ENCODE measurements around the gene ATPAF2.

ATPAF2 gene

GRCh38 chr17:18038861-18039534 lies at the start of gene ATPAF2, which contains the start of gene GID4:
Gene ATPAF2, minus strand, starts transcription at chr17:18039168. Its CDS starts 155 bp downstream, at chr17:18039013.
Gene GID4, plus strand, starts transcription at chr17:18039408. Its CDS starts 57 bp downstream, at chr17:18039465.
- H3K27me3 ChIP-seq: no peaks in the 10 kb centered on the region
- peak within 1 kb of the TSS; percentile 70 to 95 (median 86) for H3K4me3 ChIP-seq
- peak within 1 kb of the TSS; percentile 75 to 85 (median 84) for H3K27ac ChIP-seq
- H3K9me3 ChIP-seq (replicated peaks in 1 of 11): no peaks in the 10 kb centered on the region
- peaks cover 28 to 59% (median 43%) of the 10 kb centered on the region in 11 experiments; a peak in 19 of 22 replicates for H4K20me1 ChIP-seq
- peaks cover 46 to 61% (median 50%) of the 10 kb centered on the region in 10 experiments for H3K4me1 ChIP-seq
- peaks cover 0 to 14% (median 1%) of the 10 kb centered on the region in 11 experiments; a peak in 5 of 22 replicates for H3K36me3 ChIP-seq
- H3K4me2 ChIP-seq: peak within 1 kb of the TSS; percentile 93 to 100 (median 99)
- TF ChIP-seq Cebpa-rat (IDR thresholded peaks at IDR 0.05): no peak
- peak within 1 kb of the TSS; percentile 86 to 94 (median 89) for H3K9ac ChIP-seq

- peak within 1 kb of the TSS; percentile 73 to 91 (median 84) for H3K4me3 ChIP-seq
- peak within 1 kb of the TSS; percentile 78 to 88 (median 84) for H3K9ac ChIP-seq
- TF ChIP-seq Cebpa-rat (IDR thresholded peaks at IDR 0.05): no peak
- H4K20me1 ChIP-seq: peaks cover 0 to 15% (median 3%) of the 10 kb centered on the region in 11 experiments; a peak in 6 of 22 replicates
- no peaks in the 10 kb centered on the region for H3K9me3 ChIP-seq (replicated peaks in 1 of 11)
- peak within 1 kb of the TSS; percentile 74 to 87 (median 82) for H3K27ac ChIP-seq
- H3K27me3 ChIP-seq: no peaks in the 10 kb centered on the region
- peaks cover 19 to 29% (median 24%) of the 10 kb centered on the region in 11 experiments for H3K36me3 ChIP-seq
- H3K4me1 ChIP-seq: peaks cover 15 to 30% (median 20%) of the 10 kb centered on the region in 10 experiments
- peak within 1 kb of the TSS; percentile 83 to 99 (median 90) for H3K4me2 ChIP-seq
Measured at GRCh38 chr17:18087610-18088491, 48.9 kb upstream of the ATPAF2 start, which contains the start of gene DRG2. Gene DRG2, plus strand, starts transcription at chr17:18087948. Its CDS starts 76 bp downstream, at chr17:18088024.

- Histone ChIP-seq H3K4me2 (peak overlapping the region in 1 of 11 experiments; percentile 65; a peak in 1 of 22 replicates), H3K27ac (no peak overlapping the region), H3K9me3 (replicated peaks in 1 of 11) (no peaks in the 10 kb centered on the region), H3K4me1 (peaks cover 12 to 27% (median 19%) of the 10 kb centered on the region in 10 experiments), H3K36me3 (no peaks in the 10 kb centered on the region), H3K9ac (no peak overlapping the region), H3K4me3 (no peak overlapping the region), H3K27me3 (no peaks in the 10 kb centered on the region), H4K20me1 (no peaks in the 10 kb centered on the region; a peak in 1 of 22 replicates)
- no peak for TF ChIP-seq Cebpa-rat (IDR thresholded peaks at IDR 0.05)
Measured at GRCh38 chr17:18084256-18084655, 45.3 kb upstream of the ATPAF2 start.

DNA sequence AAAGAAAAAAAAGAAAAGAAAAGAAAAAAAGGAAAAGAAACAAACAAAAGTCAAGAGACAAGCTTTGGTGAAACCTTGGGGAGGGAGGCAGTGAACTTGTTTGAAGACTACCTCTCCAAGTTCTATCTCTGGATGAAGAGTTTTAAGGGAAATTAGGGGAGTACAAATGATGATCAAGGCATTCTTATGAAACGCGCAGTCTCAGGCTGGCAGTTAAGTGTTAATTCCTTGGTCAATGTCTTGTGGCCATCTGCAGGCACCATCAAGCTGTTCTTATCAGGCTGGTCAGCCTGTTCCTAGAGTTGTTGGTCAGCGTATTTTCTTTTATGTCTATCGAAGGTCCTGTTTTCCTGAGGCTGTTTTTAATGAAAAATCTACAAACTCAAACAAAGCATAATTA lies 40.6 kb upstream of the ATPAF2 start:
- no peak overlapping the region for H3K4me2 ChIP-seq
- no peaks in the 10 kb centered on the region for H4K20me1 ChIP-seq
- no peaks in the 10 kb centered on the region for H3K36me3 ChIP-seq
- no peak overlapping the region for H3K27ac ChIP-seq
- H3K4me3 ChIP-seq: no peak overlapping the region
- peaks cover 0 to 10% (median 0%) of the 10 kb centered on the region in 10 experiments; a peak in 3 of 20 replicates for H3K4me1 ChIP-seq
- no peak overlapping the region for H3K9ac ChIP-seq
- no peaks in the 10 kb centered on the region for H3K27me3 ChIP-seq
- no peak for TF ChIP-seq Cebpa-rat (IDR thresholded peaks at IDR 0.05)
- no peaks in the 10 kb centered on the region for H3K9me3 ChIP-seq (replicated peaks in 1 of 11)

DNA sequence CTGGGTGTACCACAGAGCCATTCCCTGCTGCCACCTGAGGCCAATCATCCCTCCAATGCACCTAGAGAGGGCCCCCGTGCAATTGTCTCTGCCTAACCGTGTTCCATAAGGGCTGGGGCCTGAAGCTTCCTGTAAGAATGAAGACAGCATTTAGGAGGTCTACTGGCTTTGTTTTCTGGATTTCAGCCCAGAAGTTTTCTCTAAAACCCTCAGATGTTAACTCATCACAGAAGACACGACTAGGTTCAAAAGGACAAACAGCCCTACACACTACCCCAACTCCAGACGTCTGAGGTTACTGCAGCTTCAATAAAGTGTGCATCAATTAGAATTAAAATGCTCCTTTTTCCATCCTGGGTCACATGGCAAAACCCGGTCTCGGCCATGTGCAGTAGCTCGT lies 38.0 kb upstream of the ATPAF2 start:
- TF ChIP-seq Cebpa-rat (IDR thresholded peaks at IDR 0.05): no peak
- Histone ChIP-seq H3K36me3 (no peaks in the 10 kb centered on the region), H3K9ac (no peak overlapping the region), H3K4me1 (no peaks in the 10 kb centered on the region), H3K4me2 (no peak overlapping the region), H3K27me3 (no peaks in the 10 kb centered on the region), H4K20me1 (no peaks in the 10 kb centered on the region), H3K27ac (no peak overlapping the region), H3K4me3 (no peak overlapping the region), H3K9me3 (replicated peaks in 1 of 11) (no peaks in the 10 kb centered on the region)

DNA sequence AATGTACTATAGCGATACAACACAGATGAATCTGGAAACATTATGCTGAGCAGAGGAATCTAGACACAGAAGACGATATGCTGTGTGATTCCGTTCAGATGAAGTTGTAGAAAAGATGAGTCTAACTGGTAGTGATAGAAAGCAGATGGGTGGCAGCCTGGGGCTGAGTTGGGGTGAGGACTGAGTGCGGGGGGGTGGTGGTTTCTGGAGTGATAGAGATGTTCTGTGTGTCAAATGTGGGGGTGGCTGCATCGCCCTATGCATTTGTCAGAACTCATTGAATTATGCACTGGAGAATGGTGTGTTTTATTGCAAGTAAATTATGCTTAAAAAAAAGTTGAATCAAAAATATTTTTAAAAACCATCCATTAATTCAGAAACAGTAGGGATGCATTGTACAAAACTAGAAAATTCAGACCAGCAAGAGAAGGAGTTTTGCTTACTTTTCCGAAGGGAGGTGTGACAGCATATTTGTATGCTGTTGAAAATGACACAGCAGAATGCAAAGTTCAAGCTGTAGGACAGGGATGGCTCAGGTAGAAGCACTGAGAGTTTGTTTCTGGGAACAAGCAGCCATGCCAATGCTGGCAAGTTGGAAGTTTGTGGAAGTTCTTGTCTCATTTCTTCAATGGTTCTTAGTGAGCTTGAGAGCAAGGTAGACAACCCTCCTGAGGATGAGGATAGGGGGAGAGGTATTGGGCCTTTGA lies 35.8 kb upstream of the ATPAF2 start:
- Histone ChIP-seq H3K4me3 (no peak overlapping the region), H3K4me1 (peaks cover 0 to 11% (median 8%) of the 10 kb centered on the region in 10 experiments; a peak in 14 of 20 replicates), H3K4me2 (no peak overlapping the region), H3K9ac (no peak overlapping the region), H4K20me1 (no peaks in the 10 kb centered on the region), H3K36me3 (no peaks in the 10 kb centered on the region), H3K27ac (no peak overlapping the region), H3K27me3 (no peaks in the 10 kb centered on the region), H3K9me3 (replicated peaks in 1 of 11) (no peaks in the 10 kb centered on the region)
- TF ChIP-seq Cebpa-rat (IDR thresholded peaks at IDR 0.05): no peak

- Histone ChIP-seq H4K20me1 (no peaks in the 10 kb centered on the region), H3K9me3 (replicated peaks in 1 of 11) (no peaks in the 10 kb centered on the region), H3K27me3 (no peaks in the 10 kb centered on the region), H3K9ac (no peak overlapping the region), H3K4me2 (no peak overlapping the region), H3K4me1 (peaks cover 0 to 11% (median 8%) of the 10 kb centered on the region in 10 experiments; a peak in 14 of 20 replicates), H3K4me3 (no peak overlapping the region), H3K27ac (no peak overlapping the region), H3K36me3 (peaks cover 4 to 10% (median 6%) of the 10 kb centered on the region in 11 experiments; a peak in 21 of 22 replicates)
- no peak for TF ChIP-seq Cebpa-rat (IDR thresholded peaks at IDR 0.05)
Measured at GRCh38 chr17:18071751-18072150, 32.8 kb upstream of the ATPAF2 start.

GRCh38 chr17:18070861-18071340 lies 31.9 kb upstream of the ATPAF2 start:
- H3K27ac ChIP-seq: no peak overlapping the region
- peak overlapping the region in 1 of 11 experiments; percentile 37; a peak in 2 of 22 replicates for H3K9ac ChIP-seq
- H3K27me3 ChIP-seq: no peaks in the 10 kb centered on the region
- peak overlapping the region in 9 of 11 experiments; percentile 1 to 44 (median 9); a peak in 7 of 22 replicates for H3K4me2 ChIP-seq
- H3K9me3 ChIP-seq (replicated peaks in 1 of 11): no peaks in the 10 kb centered on the region
- no peak for TF ChIP-seq Cebpa-rat (IDR thresholded peaks at IDR 0.05)
- no peak overlapping the region for H3K4me3 ChIP-seq
- peaks cover 0 to 11% (median 8%) of the 10 kb centered on the region in 10 experiments; a peak in 14 of 20 replicates for H3K4me1 ChIP-seq
- H4K20me1 ChIP-seq: no peaks in the 10 kb centered on the region
- H3K36me3 ChIP-seq: peaks cover 5 to 19% (median 15%) of the 10 kb centered on the region in 11 experiments; a peak in 21 of 22 replicates

Data from BLaER1 treated with 17β-estradiol and CSF1 and Interleukin-3, amounts not matched to agents 10 nM and 100 nM (cell line).